Activated CD8-positive, alpha-beta memory T cell treated with anti-CD3 and anti-CD28 coated beads, Interleukin-2, amount 50 U/mL, for 1 hour (primary cell): ENCODE measurements around the gene C2CD4A.

Source experiments
- DNase-seq: peaks from one replicate; pipeline ENCODE4 v3.0.0-alpha.2; 2020; ENCODE audit errors: extremely low read depth

C2CD4A gene

DNA sequence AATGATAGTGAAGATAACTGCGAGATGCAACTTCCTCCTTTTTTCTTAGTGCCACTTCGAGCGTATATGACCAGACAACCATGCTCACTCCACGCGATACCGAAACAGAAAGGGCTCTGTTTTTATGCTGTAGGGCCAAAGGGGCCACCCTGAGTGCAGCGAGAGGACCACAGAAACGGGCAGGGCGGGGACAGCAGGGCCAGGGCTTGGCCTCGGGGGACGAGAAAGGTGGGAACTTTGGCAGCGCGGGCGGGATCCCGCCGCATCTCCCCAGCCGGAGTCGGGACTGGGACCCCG is 7.0 kb upstream of the C2CD4A start:
- peak; percentile 12 for DNase-seq

DNA sequence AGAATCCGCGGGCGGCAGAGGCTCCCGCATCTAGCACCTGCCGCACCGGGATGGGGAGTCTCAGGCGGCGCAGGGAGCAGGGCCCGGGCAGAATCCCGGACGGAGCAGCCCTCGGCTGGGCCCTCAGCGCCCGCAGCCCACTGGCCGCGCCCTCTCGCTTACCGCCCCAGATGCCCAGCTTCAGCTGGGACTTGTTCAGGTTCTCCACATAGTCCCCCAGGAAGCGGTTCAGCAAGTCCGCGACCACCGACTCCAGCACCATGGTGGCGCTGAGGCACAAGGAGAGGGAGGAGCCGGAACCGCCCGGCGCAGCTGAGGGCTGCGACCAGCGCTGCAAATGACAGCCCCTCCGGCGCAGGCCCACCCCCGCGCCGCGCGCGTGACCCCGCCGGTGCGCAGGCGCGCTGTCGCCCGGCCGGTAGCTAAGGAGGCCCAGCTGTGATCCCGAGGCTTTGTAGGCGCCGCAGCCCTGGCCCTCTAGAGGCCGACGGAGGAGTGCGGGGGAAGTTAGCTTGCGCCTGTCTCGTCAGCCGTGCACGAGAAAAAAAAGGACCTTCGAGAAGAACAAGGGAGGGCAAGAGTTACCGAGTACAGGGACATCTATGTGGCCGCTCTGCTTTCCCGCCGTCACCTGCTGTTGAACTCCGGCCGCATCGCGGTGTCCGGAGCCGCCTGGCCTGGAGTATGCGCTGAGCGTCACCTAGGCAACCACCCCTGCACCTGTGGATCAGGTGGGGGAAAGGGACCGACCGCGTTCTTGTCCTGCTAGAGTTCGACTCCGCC is 6.5 kb upstream of the C2CD4A start, which contains the start of gene VPS13C:
TSS of gene VPS13C (minus strand) at position 335 of the 783 bp plus-strand sequence. CDS start at position 262, 73 bp downstream.
- peak; percentile 70 for DNase-seq

DNA sequence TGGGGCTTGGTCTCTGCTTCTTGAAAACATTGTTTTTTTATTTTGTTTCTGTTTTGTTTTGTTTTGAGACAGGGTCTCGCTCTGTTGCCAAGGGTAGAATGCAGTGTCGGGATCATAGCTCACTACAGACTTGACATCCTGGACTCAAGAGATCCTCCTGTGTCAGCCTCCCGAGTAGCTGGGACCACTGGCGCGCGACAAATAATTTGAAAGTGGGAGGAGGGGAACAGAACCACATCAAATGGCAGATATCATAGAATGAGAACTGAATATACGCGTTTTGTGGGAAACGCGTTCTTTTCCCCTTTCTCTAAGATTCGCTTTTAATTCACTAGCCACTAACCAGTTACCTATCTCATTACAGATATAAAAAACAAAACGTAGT is 5.9 kb upstream of the C2CD4A start:
- no peak for DNase-seq

DNA sequence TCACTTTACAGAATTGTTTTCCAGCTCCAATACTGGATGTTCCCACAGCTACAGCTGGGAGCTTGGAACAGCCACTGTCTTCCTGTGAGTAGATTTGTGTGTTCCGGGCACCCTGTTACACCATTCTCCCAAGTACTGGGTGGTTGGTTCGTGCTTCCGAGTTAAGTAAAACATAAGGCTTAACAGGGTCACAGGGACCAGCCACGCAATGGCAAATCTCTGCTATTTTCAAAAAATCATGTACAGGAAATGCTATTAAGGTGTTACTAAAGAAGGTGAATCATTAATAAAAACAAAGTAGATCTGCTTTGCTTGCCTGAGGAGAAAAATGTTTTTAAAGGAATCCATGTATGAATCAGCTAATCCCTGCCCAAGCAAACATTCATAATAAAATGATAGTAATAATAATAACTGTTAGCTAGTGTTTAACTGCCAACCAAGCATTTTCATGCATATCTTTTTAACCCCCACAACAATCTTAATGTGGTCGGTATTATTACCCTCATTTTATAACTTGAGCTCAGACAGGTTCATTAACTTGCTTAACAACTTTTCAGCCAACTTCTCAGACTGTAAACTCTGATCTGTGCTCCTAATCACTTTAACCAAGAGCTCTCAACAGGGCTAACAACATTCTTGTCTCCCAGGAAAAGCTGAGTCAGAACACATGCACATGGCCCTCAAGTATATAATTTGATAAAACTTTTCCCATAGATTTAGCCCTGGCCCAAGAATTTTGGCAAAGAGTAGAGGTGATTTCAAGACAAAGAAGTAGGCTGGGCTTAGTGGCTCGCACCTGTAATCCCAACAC is 2.7 kb upstream of the C2CD4A start:
- no peak for DNase-seq

DNA sequence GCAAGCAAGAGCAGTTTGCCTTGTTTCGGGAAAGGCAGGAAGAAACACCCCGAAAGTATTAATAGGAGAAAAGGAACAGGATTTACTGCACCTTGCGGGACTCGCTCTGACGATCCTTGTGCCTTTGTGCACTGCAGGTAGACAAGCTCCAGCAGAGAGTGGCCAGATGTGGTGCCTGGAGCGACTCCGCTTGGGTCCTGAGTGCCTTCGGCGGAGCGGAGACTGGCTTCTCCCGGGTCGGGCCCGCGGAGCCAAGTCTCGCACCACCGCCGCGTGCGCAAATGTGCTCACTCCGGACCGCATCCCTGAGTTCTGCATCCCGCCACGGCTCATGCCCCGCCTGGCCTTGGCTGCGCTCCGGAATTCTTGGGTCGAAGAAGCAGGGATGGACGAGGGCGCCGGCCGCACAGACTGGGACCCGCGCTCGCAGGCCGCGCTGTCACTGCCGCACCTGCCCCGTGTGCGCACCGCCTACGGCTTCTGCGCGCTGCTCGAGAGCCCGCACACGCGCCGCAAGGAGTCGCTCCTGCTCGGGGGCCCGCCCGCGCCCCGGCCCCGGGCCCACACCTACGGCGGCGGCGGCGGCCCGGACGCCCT is 769 bp downstream of the C2CD4A start:
- no peak for DNase-seq

DNA sequence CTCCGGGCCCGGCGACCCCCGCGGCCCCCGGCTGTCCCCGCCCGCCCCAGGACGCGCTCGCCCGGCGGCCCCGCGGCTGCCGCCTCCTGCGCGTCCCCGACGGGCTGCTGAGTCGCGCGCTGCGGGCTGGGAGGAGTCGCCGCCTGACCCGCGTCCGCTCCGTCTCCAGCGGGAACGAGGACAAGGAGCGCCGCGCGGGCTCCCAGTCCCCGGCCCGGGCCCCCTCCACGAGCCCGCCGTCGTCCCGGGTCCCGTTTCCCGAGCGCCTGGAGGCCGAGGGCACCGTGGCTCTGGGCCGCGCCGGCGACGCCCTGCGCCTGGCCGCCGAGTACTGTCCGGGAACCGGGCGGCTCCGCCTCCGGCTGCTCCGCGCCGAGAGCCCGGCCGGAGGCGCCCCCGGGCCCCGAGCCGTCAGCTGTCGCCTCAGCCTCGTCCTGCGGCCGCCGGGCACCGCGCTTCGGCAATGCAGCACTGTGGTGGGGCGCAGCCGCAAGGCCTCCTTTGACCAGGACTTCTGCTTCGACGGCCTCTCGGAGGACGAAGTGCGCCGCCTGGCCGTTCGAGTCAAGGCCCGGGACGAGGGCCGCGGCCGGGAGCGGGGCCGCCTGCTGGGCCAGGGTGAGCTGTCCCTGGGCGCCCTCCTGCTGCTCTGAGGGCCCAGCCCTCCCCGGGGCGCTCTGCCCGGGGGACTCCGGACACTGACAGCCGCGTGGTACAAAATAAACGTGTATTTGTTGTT is 1.5 kb downstream of the C2CD4A start:
- DNase-seq: no peak

DNA sequence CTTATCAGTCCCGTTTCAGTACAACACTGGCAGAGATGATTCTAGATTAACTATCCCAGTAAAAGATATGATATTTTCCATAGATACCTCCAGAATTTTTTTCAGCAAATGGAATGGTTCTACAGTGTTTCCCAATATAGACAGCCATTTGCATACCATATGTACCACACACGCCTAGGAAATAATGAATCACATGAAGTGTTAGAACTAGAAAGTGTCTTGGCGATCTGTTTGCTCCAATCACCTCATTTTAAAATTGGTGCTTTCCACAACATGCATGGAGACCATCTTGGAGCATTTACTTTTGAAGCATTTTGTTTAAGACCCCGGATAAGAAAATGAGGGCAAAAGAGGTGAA is 2.0 kb downstream of the C2CD4A start:
- no peak for DNase-seq

DNA sequence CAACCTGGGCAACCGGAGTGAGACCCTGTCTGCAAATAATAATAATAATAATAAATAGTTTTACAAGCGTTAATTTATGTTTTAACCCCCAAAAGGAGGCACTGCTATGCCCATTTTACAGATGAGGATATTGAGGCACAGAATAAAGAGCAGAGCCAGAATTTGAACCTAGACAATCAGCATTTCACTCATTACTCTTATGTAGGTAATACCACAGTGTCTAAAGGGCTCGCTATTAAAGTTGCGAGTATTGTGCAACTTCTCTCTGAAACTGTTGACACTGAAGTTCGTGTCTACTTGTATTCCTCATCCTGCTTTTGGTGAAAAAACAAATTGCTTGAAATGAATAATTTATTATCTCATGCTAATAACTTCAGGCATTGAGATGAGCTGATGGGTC is 2.8 kb downstream of the C2CD4A start:
- no peak for DNase-seq

DNA sequence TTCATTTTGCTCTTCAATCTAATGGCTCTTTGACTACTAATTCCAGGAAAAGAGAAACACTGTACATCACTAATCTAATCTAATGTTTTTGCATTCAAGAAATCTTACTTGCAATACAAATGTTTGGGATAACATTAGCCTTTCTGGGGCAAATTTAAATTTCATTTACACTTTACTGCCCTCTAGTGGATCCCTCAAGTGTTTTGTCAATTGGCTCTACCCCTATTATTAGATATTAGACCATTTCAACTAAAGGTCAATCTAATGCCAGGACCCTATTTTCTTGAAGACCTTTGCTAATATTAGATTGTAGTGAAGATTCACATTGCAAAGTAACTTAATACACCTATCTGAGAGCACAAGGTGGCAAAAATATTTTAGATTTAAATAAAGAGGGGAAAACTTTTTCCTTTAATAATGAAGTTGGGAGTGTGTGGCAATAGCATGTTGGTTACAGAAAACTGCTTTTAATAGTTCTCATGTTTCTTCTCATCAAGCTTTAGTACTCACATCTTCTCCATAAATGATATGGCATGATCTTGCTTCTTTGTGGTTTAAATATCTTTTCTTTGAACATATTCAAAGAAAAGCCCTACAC is 5.0 kb downstream of the C2CD4A start:
- no peak for DNase-seq

DNA sequence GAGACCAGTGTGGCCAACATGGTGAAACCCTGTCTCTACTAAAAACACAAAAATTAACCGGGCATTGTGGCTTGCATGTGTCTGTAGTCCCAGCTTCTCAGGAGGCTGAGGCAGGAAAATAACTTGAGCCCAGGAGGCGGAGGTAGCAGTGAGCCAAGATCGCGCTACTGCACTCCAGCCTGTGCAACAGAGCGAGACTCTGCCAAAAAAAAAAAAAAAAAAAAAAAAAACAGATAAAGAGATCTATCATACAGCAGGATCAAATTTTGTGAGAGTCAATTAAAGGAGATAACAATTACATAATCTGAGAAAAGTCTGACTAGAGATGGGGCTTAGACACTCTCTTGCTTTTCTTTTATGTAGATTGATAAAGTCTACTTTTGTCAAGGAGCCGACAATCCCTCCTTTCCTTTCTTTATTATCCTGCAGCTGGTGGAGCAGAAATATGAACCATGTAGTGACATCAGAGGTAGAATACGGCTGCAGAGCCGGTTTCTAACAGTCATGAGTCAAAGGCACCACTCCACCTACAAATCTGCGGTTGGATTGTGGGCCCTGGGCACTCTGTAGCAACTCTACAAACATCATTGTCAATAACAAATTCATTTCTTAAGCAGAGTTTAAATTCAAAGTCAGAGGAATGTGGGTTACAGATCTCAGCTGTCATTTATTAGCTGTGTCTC is 9.0 kb downstream of the C2CD4A start:
- DNase-seq: no peak

DNA sequence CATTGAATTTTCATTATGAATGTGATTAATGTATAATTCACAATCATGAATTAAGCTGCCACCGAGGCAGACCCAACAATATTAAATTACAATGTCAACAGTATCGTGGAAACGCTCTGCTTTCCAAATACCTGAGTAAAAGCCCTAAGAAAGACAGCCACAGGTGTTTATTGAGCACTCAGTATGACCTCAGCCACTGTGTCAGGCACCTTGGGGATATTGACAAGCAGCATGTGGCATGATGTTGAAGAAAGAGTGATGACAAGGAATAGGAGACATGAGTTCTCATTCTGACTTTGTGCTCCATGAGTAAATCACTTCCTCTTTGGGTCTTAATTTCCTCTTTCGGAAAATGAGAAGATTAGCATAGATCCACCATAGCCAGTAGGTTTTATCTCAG is 12.8 kb downstream of the C2CD4A start:
- no peak for DNase-seq

DNA sequence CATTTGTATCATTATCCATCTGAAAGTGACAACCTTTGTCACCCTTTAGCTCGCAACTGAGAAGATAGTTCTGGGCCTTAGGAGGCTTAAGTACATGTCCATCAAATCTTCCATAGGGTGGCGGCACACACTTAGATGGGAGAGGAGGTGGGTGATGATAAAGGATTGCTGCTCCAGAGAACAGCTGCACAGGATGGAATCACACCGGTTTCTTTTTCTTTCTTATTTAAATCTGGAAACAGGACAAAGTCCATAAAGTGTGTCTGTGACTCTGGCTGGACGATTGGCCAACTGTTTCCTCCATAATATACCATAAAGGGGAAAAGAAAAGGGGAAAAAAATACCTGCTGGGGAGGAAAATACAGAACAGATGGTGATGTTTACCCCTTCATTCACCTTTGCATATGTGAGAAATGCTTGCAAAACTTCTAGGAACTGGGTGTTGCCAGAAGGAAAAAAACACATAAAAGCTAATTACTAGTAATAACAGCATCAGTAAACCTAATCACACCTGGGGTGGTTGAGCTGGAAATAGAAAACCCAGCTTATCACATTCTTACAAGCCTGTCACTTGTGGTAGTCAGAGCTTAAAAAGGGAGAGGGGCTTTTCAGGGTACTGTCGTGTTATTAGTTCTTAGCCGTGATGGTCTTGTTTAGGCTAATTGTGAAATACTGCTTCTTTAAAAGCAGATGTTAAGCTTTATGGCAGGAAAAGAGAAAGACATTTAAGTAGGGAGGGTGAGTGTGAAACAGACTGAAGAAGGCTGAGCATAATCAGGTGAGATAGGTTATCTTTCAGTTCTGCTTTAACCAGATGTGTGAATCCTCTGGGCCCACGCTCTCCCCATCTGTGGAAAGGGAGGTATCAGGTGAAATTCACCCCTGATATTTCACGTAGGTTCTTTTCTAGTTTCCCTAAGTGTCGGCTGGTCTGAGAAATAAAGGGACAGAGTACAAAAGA is 16.7 kb downstream of the C2CD4A start:
- no peak for DNase-seq

DNA sequence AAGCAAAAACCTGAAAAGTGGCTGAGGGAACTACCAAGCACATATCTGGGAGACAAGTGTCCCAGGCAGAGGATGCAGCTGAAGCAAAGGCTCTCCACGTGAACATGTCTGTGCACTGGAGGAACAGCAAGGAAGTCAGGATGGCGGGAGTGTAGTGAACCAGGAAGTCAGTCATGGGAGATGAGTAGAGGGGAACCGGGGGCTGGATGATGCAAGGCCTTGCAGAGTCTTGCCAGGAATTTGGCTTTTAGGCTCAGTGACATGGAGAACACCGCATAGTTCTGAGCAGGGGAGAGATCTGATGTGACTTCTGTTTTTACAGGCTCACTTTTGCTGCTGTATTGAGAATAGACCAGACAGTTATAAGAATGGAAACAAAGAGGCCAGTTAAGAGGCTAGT is 19.0 kb downstream of the C2CD4A start:
- DNase-seq: no peak

DNA sequence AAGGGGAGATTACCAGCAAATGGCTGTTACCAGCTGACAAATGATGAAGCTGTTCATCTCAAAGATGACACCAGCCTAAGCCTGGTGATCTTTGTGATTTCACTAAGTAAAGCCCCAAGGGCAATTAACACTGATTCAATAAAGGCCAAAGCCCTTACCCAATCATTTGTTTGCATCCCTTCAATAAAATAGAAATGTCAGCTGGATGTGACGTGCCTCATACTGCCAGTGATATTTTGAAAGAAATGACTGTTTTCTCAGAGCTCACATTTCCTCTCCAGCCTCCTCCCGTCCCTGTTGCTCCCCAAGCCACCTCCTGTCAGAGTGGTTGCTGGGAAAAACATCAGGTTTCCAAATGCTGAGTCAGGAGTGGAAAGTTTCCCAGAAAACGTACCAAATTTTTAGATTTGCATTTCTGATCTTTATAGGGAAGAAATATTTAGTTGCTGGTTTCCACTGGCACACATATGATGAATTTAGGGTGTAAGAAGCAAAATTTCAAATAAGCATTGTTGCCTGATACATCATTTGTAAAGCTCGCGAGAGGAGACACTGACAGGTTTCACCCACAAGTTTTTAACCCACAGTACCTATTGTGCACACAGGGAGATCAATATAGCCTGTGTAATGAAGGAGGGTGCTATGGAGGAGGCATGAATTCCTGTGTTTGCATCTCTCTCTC is 21.0 kb downstream of the C2CD4A start:
- no peak for DNase-seq

DNA sequence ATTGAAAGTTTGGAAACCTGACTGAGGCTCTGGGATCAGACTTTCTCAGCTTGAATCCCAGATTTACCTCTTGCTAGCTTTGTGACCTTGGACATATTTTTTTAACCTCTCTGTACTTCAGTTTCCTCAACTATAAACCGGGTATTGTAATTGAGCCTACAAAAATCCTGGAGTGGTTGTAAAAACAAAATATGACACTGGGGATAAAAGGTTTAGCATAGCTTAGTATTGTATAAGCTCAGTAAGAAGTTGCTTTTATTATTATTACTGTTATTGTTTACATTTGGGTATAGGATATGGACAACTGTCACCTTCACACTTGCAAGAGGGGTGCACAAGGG is 21.5 kb downstream of the C2CD4A start:
- no peak for DNase-seq

DNA sequence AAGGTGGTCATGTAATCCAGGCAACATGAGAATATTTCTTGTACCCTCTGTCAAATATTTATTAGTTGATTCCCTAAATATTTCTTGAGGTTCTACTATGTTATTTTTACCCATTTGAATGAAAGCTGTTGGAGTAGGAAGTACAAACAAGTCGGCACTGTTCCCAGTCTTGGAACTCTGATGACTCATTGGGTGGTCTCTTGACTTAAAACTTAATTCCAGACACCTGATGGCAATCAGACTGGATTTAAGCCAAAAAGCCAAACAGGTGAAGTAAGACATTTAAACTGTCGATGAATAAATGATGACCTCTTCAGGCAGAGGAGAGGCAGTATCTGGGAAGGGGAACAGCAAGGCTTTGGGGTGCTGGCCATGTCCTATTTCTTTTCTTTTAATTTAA is 22.8 kb downstream of the C2CD4A start:
- DNase-seq: no peak

DNA sequence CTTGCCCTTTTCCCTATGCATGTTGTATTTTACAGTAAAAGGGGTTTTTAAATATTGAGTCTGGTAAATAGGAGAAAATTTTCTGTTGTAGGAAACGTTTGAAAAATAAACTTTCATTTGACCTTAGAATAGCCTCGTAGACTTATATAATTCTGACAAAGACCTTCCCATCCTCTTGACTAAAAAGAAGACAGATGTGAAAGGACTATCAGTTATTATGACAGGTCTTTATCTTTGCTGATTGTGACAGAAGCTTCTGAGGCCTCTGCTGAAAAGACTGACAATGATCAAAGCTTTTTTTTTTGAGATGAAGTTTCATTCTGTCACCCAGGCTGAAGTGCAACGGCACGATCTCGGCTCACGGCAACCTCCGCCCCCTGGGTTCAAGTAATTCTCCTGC is 24.2 kb downstream of the C2CD4A start:
- no peak for DNase-seq

DNA sequence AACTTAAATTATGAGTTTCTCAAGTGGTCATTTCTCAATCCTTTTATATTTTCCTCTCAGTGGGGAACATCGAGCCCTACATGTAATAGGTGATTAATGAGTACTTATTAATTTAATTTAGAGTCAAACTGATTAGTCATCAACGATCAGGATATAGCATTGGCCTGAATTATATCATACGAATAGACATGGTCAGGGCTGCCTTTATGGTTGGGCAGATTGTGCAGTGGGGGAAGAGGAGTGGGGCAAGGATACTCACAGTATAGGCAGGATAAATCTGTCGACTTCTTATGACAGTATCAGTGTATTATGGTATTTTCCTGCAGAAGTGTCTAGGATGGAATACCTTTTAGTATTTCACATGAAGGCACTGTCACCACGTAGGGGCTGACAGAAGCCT is 27.0 kb downstream of the C2CD4A start:
- DNase-seq: no peak

DNA sequence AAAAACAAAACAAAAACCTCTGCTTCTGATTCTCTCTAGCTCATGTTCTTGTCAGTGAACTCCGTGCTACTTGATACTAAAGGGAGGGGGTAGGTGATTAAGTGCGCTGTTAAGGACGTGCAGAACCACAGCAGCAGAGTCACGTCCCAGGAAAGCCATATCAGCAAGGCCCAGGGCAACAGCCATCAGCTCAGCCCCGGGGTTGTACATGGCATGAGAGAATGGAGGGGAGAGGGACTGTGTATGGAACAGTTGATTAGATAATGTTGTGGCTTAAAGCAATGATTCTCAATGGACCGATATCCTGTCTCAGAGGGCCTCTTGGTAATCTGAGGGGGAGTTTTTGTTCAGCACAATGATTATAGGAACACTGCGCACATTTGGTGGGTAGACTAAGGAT is 27.6 kb downstream of the C2CD4A start:
- no peak for DNase-seq

DNA sequence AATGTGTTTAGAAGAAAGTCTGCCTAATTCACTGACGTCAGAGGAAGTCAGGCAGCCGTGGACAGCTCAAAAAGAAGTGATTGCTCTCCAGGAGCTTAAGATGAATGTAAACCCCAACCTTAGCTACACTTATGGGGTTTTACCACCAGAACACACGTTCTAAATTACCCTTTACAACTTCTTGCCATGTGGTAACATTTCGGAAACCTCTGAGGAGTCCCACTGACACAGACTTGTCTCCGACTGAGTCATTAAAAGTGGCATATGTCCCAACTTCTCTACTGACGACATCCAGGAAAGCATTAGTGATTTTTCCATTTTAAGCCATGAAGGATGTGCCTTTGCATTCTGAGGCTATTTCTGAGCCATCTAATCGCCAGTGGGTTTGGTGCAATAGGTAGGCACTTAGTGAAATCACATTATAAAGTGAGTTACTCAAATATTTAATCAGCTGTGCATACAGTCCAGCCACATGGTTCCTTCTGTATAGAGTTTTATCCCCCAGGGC is 32.4 kb downstream of the C2CD4A start:
- DNase-seq: no peak
